Peyer's patch (tissue), 4 donors: Measurements from ENCODE around the gene DOCK11.

Experiments used
- CTCF ChIP-seq, 6 experiments: fragments of 450-650 bp in 4 of 6; fragments of 200-600 bp in 2 of 6; sonication (generic) in 1 of 6; IDR thresholded peaks; one replicate each; pipeline ENCODE4 v1.5.1; 2017 to 2019; ENCODE audit warnings: antibody characterized with exemption in 6 of 6, mild to moderate bottlenecking in 3 of 6, moderate library complexity in 1 of 6
- POLR2A ChIP-seq, 2 donors: fragments of 450-650 bp; IDR thresholded peaks; one replicate each; pipeline ENCODE4 v1.5.1; 2017; ENCODE audit warnings: antibody characterized with exemption in 2 of 2, mild to moderate bottlenecking in 2 of 2, moderate library complexity in 2 of 2

- no peak for TF ChIP-seq CTCF (IDR thresholded peaks at IDR 0.05)
- TF ChIP-seq POLR2A (IDR thresholded peaks at IDR 0.05): no peak
Measured at GRCh38 chrX:118655561-118656246, 160.1 kb downstream of the DOCK11 start.
